Motor neuron (in vitro differentiated cells): ENCODE results near the gene HSBP1. TPM values are rescaled to one million over a fixed set of nuclear protein-coding genes. Genes with fewer than 3 reads are reported as not detected.
A peak's percentile ranks its signal among the peaks of the same experiment; 100 is the strongest.

ENCODE experiments used
- ATAC-seq, 8 experiments: fragments of 200-7000 bp; cut with Tn5 transposase; replicated peaks in 6 of 8; 2 replicates each; pipeline ENCODE4 v1.8.0; 2021; ENCODE audit warnings: mild to moderate bottlenecking in 8 of 8, moderate library complexity in 8 of 8
- H3K27ac ChIP-seq, 2 donors: fragments of 250-450 bp; sonication (Bioruptor Pico); 2 replicates each; pipeline ENCODE4 v1.9.0; 2021; ENCODE audit warnings: antibody characterized with exemption in 2 of 2, mild to moderate bottlenecking in 2 of 2, moderate library complexity in 1 of 2
- H3K4me1 ChIP-seq, 2 donors: fragments of 250-450 bp; sonication (Bioruptor Pico); replicated peaks in 1 of 2; 2 replicates each; pipeline ENCODE4 v1.6.1; 2021; ENCODE audit warnings: antibody characterized with exemption in 2 of 2, mild to moderate bottlenecking in 2 of 2, moderate library complexity in 1 of 2
- H3K4me3 ChIP-seq, 5 donors: fragments of 250-450 bp; sonication (Bioruptor Pico); 2 replicates each; pipeline ENCODE4 v1.9.0; 2021; ENCODE audit warnings: antibody characterized with exemption in 5 of 5, mild to moderate bottlenecking in 5 of 5, moderate library complexity in 4 of 5
- WGBS, 10 experiments: fragments of 450-650 bp; shearing (Covaris generic); methylation state at CpG; one replicate each; pipeline ENCODE4 v1.0.0; 2022; 5-methylcytosine and 5-hydroxymethylcytosine counted together
- in situ Hi-C, 9 experiments: fragments of 400-800 bp; cut with MboI; loops; one replicate each; pipeline ENCODE4 v1.15.0; 2021; ENCODE audit warnings: low sequenced_read_pairs in 9 of 9, low pct_unique_long_range_greater_than_20kb in 2 of 9; ENCODE audit not compliant: unreplicated experiment in 9 of 9
- total RNA-seq, 8 experiments: library from RNA; unstranded; fragments of 300-600 nt; gene quantifications; 2 replicates each; pipeline versions ENCODE4 v1.2.3 to v1.2.4, GENCODE V29; 2022

Gene HSBP1
- total RNA-seq, 8 experiments from 2014 or later: 105 to 240 (median 153) TPM

GRCh38 chr16:83808573-83809014 lies 816 bp downstream of the HSBP1 start:
- Histone ChIP-seq H3K27ac (peak overlapping the region; percentile 79 to 85), H3K4me3 (peak overlapping the region; percentile 63 to 96 (median 93)), H3K4me1 (peaks cover 13 to 26% of the 10 kb centered on the region in 2 donors)
- in situ Hi-C loops: no loop called here
- 0 to 40% (median 15%) methylated on average over 2 to 9 of the region's 11 CpGs; no CpG with 5 or more reads in 4 of the 10 experiments for WGBS, 10 experiments
- ATAC-seq: no peak

GRCh38 chr16:83809092-83809491 lies 1.3 kb downstream of the HSBP1 start:
- WGBS, 10 experiments: 73 to 100% (median 83%) methylated on average over 1 to 10 of the region's 13 CpGs; no CpG with 5 or more reads in 1 of the 10 experiments
- in situ Hi-C loops: no loop called here
- Histone ChIP-seq H3K27ac (peak overlapping the region in 1 of 2 donors; percentile 30), H3K4me1 (peaks cover 18 to 31% of the 10 kb centered on the region in 2 donors), H3K4me3 (peak overlapping the region; percentile 63 to 96 (median 93))
- no peak for ATAC-seq

GRCh38 chr16:83810901-83811300 lies 3.1 kb downstream of the HSBP1 start:
- WGBS, 10 experiments: 0 to 100% (median 90%) methylated on average over 1 of the region's 1 CpG; no CpG with 5 or more reads in 2 of the 10 experiments
- Histone ChIP-seq H3K4me3 (no peak overlapping the region), H3K4me1 (peaks cover 26 to 38% of the 10 kb centered on the region in 2 donors), H3K27ac (no peak overlapping the region)
- in situ Hi-C loops: no loop called here
- no peak for ATAC-seq

GRCh38 chr16:83813823-83814658 lies 6.3 kb downstream of the HSBP1 start:
- no peak overlapping the region for H3K4me3 ChIP-seq
- WGBS, 10 experiments: 2 to 71% (median 27%) methylated on average over 1 to 9 of the region's 13 CpGs; no CpG with 5 or more reads in 1 of the 10 experiments
- in situ Hi-C loops: no loop called here

GRCh38 chr16:83814659-83814985 lies 6.8 kb downstream of the HSBP1 start:
- in situ Hi-C loops: no loop called here
- H3K4me1 ChIP-seq: peaks cover 18 to 30% of the 10 kb centered on the region in 2 donors
- H3K27ac ChIP-seq: no peak overlapping the region
- ATAC-seq: no peak
- no peak overlapping the region for H3K4me3 ChIP-seq
- 38 to 100% (median 88%) methylated on average over 1 to 4 of the region's 4 CpGs; no CpG with 5 or more reads in 3 of the 10 experiments for WGBS, 10 experiments

More at GRCh38 chr16:83813823-83814658, 6.3 kb downstream of the HSBP1 start:
- H3K4me1 ChIP-seq: peaks cover 24 to 36% of the 10 kb centered on the region in 2 donors
- peak; percentile 55 to 88 (median 75) for ATAC-seq
- H3K27ac ChIP-seq: no peak overlapping the region

- in situ Hi-C loops: no loop called here
- Histone ChIP-seq H3K4me1 (peaks cover 15 to 16% of the 10 kb centered on the region in 2 donors), H3K27ac (no peak overlapping the region), H3K4me3 (no peak overlapping the region)
- no peak for ATAC-seq
- WGBS, 10 experiments: 29 to 100% (median 94%) methylated on average over 1 to 11 of the region's 12 CpGs; no CpG with 5 or more reads in 3 of the 10 experiments
These were observed 9.2 kb downstream of the HSBP1 start for GRCh38 chr16:83817022-83817421.

GRCh38 chr16:83818276-83818675 lies 10.5 kb downstream of the HSBP1 start:
- in situ Hi-C loops: no loop called here
- peaks cover 15 to 16% of the 10 kb centered on the region in 2 donors for H3K4me1 ChIP-seq
- H3K4me3 ChIP-seq: no peak overlapping the region
- WGBS, 10 experiments: 17 to 100% (median 73%) methylated on average over 1 to 5 of the region's 5 CpGs
- no peak overlapping the region for H3K27ac ChIP-seq
- no peak for ATAC-seq

GRCh38 chr16:83819361-83819760 lies 11.6 kb downstream of the HSBP1 start:
- H3K27ac ChIP-seq: no peak overlapping the region
- ATAC-seq: no peak
- no peak overlapping the region for H3K4me3 ChIP-seq
- in situ Hi-C loops: no loop called here
- peaks cover 4 to 6% of the 10 kb centered on the region in 2 donors for H3K4me1 ChIP-seq
- 60 to 94% (median 70%) methylated on average over 2 to 8 of the region's 8 CpGs for WGBS, 10 experiments

GRCh38 chr16:83826146-83826913 lies 18.6 kb downstream of the HSBP1 start:
- Histone ChIP-seq H3K4me1 (peaks cover 0 to 7% of the 10 kb centered on the region in 2 donors), H3K4me3 (no peak overlapping the region), H3K27ac (no peak overlapping the region)
- in situ Hi-C loops: loop anchor here in 1 of 9 experiments (10.0 kb wide), 1 partner anchor 48 kb away; no protein-coding TSS in a partner anchor
- ATAC-seq: peak; percentile 82 to 99 (median 94)
- 40 to 97% (median 59%) methylated on average over 4 to 16 of the region's 21 CpGs; no CpG with 5 or more reads in 2 of the 10 experiments for WGBS, 10 experiments

GRCh38 chr16:83830091-83830768 lies 22.5 kb downstream of the HSBP1 start:
- 73 to 100% (median 97%) methylated on average over 1 to 10 of the region's 33 CpGs; no CpG with 5 or more reads in 5 of the 10 experiments for WGBS, 10 experiments
- no peak for ATAC-seq
- Histone ChIP-seq H3K4me3 (no peak overlapping the region), H3K4me1 (peaks cover 0 to 11% of the 10 kb centered on the region in 2 donors), H3K27ac (no peak overlapping the region)
- in situ Hi-C loops: no loop called here

- Histone ChIP-seq H3K4me1 (peaks cover 0 to 14% of the 10 kb centered on the region in 2 donors), H3K4me3 (no peak overlapping the region), H3K27ac (no peak overlapping the region)
- in situ Hi-C loops: no loop called here
- ATAC-seq: no peak
- 29 to 100% (median 83%) methylated on average over 1 to 11 of the region's 13 CpGs; no CpG with 5 or more reads in 1 of the 10 experiments for WGBS, 10 experiments
These were observed 23.1 kb downstream of the HSBP1 start for GRCh38 chr16:83830769-83831455.

- Histone ChIP-seq H3K4me1 (peaks cover 0 to 18% of the 10 kb centered on the region in 2 donors), H3K27ac (no peak overlapping the region), H3K4me3 (no peak overlapping the region)
- peak in 2 of 8 experiments; percentile 24 to 56 for ATAC-seq
- 47 to 92% (median 63%) methylated on average over 2 to 5 of the region's 5 CpGs; no CpG with 5 or more reads in 2 of the 10 experiments for WGBS, 10 experiments
- in situ Hi-C loops: no loop called here
These were observed 23.7 kb downstream of the HSBP1 start for GRCh38 chr16:83831456-83831987.
